RWPE2 (cell line): ENCODE results near the gene PRKCE.

Experiments used
- ATAC-seq: fragments of 200-7000 bp; cut with Tn5 transposase; 3 replicates; pipeline ENCODE4 v1.9.1; 2021; ENCODE audit warnings: low read depth
- DNase-seq: peaks from one replicate; pipeline ENCODE4 v3.0.0-alpha.2; 2020; ENCODE audit warnings: low spot score
- H3K27ac ChIP-seq: fragments of 450-650 bp; 2 replicates; pipeline ENCODE4 v1.5.1; 2017; ENCODE audit warnings: mild to moderate bottlenecking; ENCODE audit not compliant: poor library complexity, severe bottlenecking
- H3K27me3 ChIP-seq: fragments of 250-450 bp; sonication (Bioruptor Pico); 2 replicates; pipeline ENCODE4 v1.5.1; 2021; ENCODE audit warnings: mild to moderate bottlenecking, moderate library complexity; ENCODE audit not compliant: insufficient read depth, poor library complexity, severe bottlenecking
- H3K36me3 ChIP-seq: fragments of 250-450 bp; sonication (Bioruptor Pico); 2 replicates; pipeline ENCODE4 v1.5.1; 2020; ENCODE audit warnings: low read depth, mild to moderate bottlenecking, moderate library complexity
- H3K4me1 ChIP-seq: fragments of 250-450 bp; sonication (Bioruptor Pico); 2 replicates; pipeline ENCODE4 v1.5.1; 2021; ENCODE audit warnings: mild to moderate bottlenecking, moderate library complexity; ENCODE audit not compliant: insufficient read depth, poor library complexity, severe bottlenecking
- H3K4me3 ChIP-seq: fragments of 250-450 bp; sonication (Bioruptor Pico); 2 replicates; pipeline ENCODE4 v1.5.1; 2021; ENCODE audit warnings: mild to moderate bottlenecking, moderate library complexity; ENCODE audit not compliant: severe bottlenecking
- H3K9me3 ChIP-seq: fragments of 250-450 bp; sonication (Bioruptor Pico); 2 replicates; pipeline ENCODE4 v1.5.1; 2021; ENCODE audit warnings: mild to moderate bottlenecking, moderate library complexity; ENCODE audit not compliant: severe bottlenecking
- TF ChIP-seq, protein P1 (sequence below): fragments of 450-650 bp; IDR thresholded peaks from one replicate; pipeline ENCODE4 v1.5.1; 2017; ENCODE audit warnings: mild to moderate bottlenecking, moderate library complexity; ENCODE audit not compliant: poor library complexity, severe bottlenecking

PRKCE gene

DNA sequence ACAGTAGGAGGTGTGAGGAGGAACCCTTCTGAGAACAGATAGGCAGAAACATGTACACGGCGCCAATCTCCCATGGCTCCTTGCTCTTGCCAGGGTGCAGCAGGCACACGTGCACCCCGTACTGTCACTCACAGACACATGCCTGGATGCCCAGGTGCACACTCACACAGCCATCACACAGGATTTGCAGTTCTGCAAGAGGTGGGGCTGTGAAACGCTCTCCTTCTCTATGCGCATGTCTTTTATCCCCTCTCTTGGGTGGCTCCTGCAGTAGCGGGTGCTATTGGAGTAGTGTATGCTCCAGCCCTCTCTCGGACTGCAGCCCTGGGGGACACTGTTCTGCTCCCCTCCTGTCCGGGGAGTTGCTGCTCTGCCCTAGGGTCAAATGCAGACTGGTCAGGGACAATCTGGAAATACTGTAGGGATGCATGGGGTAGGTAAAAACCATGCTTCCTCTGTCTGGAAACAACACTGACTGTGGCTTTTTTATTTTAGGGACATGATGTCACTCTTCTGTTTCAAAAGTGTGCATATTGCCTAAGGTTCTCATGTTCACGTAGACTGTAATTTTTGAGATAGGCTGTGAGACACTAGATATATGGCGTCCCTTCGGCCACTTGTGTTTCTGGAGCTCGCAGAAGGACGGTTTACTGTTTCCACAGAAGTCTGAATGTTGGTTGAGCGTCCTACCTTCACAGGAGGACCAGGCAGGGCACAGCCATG is 118.5 kb downstream of the PRKCE start:
- TF ChIP-seq, protein P1, sequence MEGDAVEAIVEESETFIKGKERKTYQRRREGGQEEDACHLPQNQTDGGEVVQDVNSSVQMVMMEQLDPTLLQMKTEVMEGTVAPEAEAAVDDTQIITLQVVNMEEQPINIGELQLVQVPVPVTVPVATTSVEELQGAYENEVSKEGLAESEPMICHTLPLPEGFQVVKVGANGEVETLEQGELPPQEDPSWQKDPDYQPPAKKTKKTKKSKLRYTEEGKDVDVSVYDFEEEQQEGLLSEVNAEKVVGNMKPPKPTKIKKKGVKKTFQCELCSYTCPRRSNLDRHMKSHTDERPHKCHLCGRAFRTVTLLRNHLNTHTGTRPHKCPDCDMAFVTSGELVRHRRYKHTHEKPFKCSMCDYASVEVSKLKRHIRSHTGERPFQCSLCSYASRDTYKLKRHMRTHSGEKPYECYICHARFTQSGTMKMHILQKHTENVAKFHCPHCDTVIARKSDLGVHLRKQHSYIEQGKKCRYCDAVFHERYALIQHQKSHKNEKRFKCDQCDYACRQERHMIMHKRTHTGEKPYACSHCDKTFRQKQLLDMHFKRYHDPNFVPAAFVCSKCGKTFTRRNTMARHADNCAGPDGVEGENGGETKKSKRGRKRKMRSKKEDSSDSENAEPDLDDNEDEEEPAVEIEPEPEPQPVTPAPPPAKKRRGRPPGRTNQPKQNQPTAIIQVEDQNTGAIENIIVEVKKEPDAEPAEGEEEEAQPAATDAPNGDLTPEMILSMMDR = no peak
- no peaks in the 10 kb centered on the region for H3K36me3 ChIP-seq
- H3K9me3 ChIP-seq = no peaks in the 10 kb centered on the region
- H3K27ac ChIP-seq = no peak overlapping the region
- ATAC-seq (no peak), DNase-seq (no peak)
- H3K4me1 ChIP-seq = no peaks in the 10 kb centered on the region
- H3K4me3 ChIP-seq = no peak overlapping the region
- H3K27me3 ChIP-seq = no peaks in the 10 kb centered on the region

DNA sequence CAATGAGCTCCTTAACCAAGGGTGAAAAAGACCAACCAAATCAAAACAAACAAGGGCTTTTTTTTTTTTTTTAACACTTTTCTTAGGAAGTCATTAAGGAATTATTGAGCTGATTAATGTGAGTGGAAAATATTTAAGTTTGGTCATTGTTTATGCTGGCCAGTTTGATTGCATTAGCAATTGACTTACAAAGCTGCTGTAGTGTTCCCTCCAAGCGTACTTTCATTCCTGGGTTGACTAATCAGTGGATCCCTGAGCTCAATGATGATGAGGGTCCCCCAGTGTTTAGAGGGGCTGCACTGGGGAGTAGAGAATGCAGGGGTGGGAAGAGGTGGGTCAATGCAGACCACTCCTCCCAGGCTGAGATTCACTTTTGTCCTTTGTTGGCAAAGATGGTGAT is 119.3 kb downstream of the PRKCE start:
- TF ChIP-seq, protein P1 = no peak
- Histone ChIP-seq H3K27ac (no peak overlapping the region), H3K4me3 (no peak overlapping the region), H3K4me1 (no peaks in the 10 kb centered on the region), H3K9me3 (no peaks in the 10 kb centered on the region), H3K36me3 (no peaks in the 10 kb centered on the region), H3K27me3 (no peaks in the 10 kb centered on the region)
- DNase-seq (no peak), ATAC-seq (no peak)

DNA sequence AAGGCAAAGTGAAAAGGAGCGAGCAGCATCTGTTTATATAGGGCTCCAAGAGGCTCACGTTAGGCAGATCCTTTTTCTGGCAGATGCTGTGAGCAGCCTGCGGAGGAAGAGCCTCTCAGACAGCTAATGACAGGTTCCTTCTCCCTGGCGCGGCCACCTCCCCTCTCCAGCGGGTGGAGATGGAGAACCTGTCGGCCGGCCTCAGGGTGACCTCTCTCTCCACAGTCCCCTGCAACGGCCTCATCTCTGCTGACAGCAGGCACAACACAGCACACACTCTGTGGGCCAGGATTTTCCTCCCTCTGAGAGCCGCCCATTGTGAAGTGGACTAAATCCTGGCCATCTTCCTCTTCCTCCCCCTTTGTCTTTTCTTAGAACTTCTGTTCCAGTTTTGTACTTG is 119.8 kb downstream of the PRKCE start:
- no peak for DNase-seq
- no peaks in the 10 kb centered on the region for H3K9me3 ChIP-seq
- no peaks in the 10 kb centered on the region for H3K27me3 ChIP-seq
- no peaks in the 10 kb centered on the region for H3K36me3 ChIP-seq
- TF ChIP-seq, protein P1 = no peak
- no peaks in the 10 kb centered on the region for H3K4me1 ChIP-seq
- H3K27ac ChIP-seq = no peak overlapping the region
- no peak for ATAC-seq
- no peak overlapping the region for H3K4me3 ChIP-seq

DNA sequence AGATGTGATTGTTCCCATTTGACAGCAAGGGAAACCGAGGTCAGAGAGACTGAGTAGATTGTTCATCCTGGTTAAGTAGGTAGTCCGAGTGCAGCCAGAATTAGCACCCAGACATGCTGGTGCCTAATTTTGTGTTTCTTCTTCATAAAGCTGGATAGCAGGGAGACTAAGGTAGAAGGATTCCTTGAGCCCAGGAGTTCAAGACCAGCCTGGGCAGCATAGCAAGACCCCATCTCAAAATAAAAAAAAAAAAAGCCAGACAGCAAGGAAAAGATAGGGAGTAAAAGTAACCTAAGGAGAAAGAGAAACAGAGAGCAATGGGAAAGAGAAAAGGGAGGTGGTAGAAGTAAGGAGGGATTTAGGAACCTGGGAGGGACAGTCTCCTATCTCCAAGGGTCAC is 120.6 kb downstream of the PRKCE start:
- TF ChIP-seq, protein P1 = no peak
- DNase-seq (no peak), ATAC-seq (no peak)
- no peak overlapping the region for H3K27ac ChIP-seq
- no peaks in the 10 kb centered on the region for H3K36me3 ChIP-seq
- H3K9me3 ChIP-seq = no peaks in the 10 kb centered on the region
- H3K4me1 ChIP-seq = no peaks in the 10 kb centered on the region
- no peaks in the 10 kb centered on the region for H3K27me3 ChIP-seq
- H3K4me3 ChIP-seq = no peak overlapping the region

DNA sequence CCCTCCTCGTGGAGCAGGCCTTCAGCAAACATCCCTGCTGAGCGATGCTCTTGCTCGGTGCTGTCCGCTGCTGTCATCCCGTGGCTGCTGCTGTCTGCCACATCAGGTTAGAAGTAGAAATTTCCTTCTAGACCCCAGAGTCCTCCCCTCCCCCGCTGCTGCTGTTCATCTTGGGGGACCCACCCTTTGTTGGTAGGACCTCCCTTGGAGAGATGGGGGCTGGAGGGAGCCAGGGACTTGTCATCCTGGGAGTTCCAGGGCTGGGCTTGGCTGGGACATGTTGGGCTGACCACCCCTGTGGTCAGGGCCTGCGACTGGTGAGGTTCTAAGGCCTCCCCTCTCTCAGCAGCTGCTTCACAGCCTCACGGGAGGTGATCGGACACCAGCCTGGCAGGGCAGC is 122.4 kb downstream of the PRKCE start:
- TF ChIP-seq, protein P1 = no peak
- H3K4me3 ChIP-seq = no peak overlapping the region

More for the DNA sequence above, 122.4 kb downstream of the PRKCE start:
- Histone ChIP-seq H3K9me3 (no peaks in the 10 kb centered on the region), H3K36me3 (no peaks in the 10 kb centered on the region), H3K4me1 (no peaks in the 10 kb centered on the region), H3K27me3 (no peaks in the 10 kb centered on the region), H3K27ac (no peak overlapping the region)
- no peak for ATAC-seq
- DNase-seq = no peak
